ENCODE data around the gene SH3PXD2B. TPM values are rescaled to one million over a fixed set of nuclear protein-coding genes. Genes with fewer than 3 reads are reported as not detected.
A peak's percentile ranks its signal among the peaks of the same experiment; 100 is the strongest.

SH3PXD2B gene
- total RNA-seq, 1 donor: 46.7 TPM

DNA sequence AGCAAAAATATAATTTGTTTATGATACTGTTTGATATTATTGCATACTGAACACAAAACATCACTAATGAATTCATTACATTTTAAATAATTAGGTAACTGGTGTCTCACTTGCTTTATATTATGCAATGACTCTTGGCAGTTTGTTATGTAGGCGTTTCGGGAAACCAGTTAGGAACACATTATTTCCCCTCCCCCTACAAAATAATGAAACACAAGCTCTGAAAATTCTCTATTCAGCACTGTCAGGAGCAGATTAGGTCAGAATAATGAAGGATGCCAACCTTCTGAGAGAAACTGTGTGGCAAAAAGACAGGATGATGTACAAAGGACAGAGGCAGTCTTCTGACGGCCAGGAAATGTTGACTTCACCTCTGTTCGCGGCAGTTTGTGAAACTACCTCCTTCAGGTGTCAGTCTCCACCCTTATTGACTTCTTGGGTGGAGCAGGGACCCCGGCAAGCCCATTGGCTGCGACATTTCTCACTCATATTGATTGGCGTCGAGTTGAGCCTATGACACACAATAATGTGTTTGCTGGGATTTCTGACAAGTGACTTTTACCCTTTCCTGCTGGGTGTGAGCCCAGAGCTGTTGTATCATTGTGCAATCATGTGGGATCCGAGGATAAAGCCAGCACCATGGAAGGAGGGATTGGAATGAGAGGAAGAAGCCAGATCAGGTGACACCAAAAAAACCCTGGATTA, 33.9 kb downstream of the SH3PXD2B start:
- TF ChIP-seq, protein P1, sequence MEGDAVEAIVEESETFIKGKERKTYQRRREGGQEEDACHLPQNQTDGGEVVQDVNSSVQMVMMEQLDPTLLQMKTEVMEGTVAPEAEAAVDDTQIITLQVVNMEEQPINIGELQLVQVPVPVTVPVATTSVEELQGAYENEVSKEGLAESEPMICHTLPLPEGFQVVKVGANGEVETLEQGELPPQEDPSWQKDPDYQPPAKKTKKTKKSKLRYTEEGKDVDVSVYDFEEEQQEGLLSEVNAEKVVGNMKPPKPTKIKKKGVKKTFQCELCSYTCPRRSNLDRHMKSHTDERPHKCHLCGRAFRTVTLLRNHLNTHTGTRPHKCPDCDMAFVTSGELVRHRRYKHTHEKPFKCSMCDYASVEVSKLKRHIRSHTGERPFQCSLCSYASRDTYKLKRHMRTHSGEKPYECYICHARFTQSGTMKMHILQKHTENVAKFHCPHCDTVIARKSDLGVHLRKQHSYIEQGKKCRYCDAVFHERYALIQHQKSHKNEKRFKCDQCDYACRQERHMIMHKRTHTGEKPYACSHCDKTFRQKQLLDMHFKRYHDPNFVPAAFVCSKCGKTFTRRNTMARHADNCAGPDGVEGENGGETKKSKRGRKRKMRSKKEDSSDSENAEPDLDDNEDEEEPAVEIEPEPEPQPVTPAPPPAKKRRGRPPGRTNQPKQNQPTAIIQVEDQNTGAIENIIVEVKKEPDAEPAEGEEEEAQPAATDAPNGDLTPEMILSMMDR (IDR thresholded peaks at IDR 0.05; ENCODE audit: insufficient read depth, low read length): no peak
- no peak overlapping the region for H3K4me3 ChIP-seq (ENCODE audit: low read depth, low read length)
- peak; percentile 99 for DNase-seq (ENCODE audit: low read depth)

DNA sequence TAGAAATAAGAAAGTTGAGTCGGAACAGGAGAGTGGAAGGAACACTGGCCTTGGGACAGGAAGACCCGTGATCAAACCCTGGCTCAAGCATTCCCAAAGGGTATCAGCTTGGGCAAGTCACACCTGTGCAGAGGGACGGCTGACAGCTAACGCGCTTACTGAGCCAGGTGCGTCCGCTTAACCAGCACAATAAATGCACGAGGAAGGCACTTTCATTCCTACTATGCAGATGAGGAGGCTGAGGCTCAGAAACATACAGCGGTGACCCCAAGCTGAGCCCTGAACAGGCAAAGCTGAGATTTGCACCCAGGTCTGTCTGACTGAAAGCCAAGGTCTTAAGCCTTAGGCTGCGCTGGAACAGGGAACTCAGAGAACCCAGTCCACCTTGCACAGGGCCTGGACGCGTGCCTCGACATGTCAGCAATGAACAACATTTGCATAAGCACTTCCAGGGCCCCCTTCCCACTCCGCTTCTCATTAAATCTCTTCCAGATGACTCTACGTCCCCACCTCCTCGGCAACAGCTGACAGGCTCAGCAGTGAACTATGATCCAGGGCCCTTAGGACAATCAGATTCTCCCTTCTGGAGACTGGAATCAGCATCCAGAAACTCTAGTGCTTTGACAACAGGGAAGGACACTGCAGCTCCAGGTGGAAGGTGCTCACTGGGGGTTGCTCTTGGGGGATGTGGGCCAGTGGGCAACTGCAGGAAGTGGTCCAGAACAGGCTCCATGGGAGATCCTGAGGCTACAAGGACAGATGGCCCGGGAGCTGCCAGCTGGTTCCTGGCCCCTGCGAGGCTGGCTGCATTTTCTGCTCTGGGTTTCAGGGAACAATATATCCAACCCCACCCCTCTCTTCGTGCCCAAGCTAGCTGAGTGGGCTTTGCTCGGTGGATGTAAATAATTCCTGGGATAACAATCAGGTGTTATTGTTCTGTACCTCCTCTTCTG, 35.2 kb downstream of the SH3PXD2B start:
- peak; percentile 43 for DNase-seq (ENCODE audit: low read depth)
- TF ChIP-seq, protein P1 (IDR thresholded peaks at IDR 0.05; ENCODE audit: insufficient read depth, low read length): no peak
- H3K4me3 ChIP-seq (ENCODE audit: low read depth, low read length): peak overlapping the region; percentile 20

DNA sequence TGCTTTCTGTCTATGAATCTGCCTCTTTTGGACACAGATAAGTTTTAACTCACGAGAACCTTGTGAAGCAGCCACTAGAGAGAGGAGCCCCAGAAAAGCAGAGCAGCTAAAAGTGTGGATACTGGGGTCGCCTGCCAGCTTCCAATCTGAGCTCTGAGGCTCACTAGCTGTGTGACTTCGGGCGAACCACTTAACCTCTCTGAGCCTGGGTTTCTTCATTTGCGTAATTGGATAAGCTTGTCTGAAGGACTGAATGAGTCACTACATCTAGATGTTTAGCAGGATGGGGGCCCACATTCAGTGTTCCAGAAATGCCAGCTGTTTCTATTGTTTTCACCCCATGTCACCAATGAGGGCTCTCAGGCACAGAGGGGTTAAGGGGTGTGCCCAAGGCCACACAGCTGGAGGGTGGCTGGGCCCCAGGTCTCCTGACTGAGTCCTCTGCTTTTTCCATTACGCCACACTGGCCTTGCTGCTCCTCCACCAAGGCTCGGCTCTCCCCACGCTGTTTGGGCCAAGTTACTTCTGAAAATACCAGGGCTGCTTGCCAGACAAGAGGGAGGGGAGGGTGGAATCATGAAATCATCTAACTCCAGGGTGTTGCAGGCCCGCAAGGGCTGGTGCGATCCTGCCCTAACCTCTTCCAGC, 36.2 kb downstream of the SH3PXD2B start:
- DNase-seq (ENCODE audit: low read depth): peak; percentile 100
- TF ChIP-seq, protein P1 (IDR thresholded peaks at IDR 0.05; ENCODE audit: insufficient read depth, low read length): no peak
- H3K4me3 ChIP-seq (ENCODE audit: low read depth, low read length): no peak overlapping the region

DNA sequence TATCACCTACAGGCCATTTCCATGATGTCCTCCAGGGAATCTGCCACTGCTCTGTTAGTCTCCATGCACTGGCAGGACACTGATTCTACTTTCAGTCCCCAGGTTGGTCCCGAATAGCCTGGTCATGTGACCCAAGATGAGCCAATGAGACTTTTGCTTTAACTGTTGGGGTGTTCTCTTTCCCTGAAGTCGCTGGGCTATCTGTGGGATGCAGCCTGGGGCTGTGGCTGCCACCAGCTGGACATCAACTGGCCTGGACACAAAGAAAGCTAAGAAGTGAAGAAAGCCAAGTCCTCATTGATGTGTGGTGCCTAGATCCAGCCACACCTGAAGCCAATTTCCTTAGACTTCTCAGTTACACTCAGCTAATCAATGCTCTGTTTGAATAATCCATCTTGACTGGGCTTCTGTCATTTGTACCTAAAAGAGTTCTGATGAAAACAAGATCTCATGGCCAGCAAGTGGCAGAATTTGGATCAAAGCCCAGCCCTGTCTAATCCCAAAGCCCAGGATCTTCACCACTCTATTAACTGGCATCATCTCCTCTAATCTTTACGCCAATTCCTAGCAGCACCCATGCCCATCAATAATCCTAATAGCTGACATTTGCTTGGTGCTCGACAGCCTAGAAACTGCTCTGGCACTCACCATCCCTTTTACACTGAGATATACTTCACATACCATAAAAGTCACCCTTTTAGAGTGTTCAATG, 37.0 kb downstream of the SH3PXD2B start:
- TF ChIP-seq, protein P1 (IDR thresholded peaks at IDR 0.05; ENCODE audit: insufficient read depth, low read length): no peak
- no peak overlapping the region for H3K4me3 ChIP-seq (ENCODE audit: low read depth, low read length)
- DNase-seq (ENCODE audit: low read depth): no peak

DNA sequence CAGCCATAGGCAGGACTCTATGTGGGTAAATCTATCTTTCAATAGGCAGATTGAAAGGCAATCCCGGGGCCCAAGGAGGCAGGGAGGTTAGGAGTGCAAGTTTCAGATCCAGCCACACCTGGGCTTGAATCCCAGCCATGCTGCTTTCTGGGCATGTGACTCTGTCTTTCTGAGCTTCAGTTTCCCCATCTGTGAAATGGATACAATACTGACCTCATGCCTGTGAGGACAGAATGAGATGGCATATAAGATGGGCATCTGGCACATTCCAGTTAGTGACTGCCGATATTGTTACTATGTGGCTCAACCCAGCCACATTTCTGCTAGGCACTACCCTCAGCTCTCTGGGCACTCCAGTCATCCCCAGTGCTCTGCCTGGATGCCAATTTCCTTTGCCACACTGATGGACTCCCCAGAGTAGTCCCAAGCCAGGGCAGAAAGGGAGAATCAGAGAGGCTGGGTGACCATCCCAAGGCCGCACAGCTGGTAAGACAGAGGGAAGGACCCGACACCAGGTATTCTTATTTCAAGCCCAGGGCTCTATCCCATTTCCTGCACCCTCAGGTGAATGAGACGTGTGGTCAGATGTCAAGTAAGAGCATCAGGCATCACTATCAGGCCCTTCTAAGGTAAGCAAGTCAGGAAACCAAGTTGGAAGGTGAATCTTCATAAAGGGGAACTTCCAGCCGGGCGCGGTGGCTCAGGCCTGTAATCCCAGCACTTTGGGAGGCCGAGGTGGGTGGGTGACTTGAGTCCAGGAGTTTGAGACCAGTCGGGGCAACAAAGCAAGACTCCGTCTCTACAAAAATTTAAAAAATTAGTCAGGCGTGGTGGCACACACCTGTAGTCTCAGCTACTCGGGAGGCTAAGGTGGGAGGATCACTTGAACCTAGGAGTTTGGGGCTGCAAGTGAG, 38.7 kb downstream of the SH3PXD2B start:
- DNase-seq (ENCODE audit: low read depth): no peak
- TF ChIP-seq, protein P1 (IDR thresholded peaks at IDR 0.05; ENCODE audit: insufficient read depth, low read length): no peak
- no peak overlapping the region for H3K4me3 ChIP-seq (ENCODE audit: low read depth, low read length)
